ENCODE data around the gene PLXNA1.

GRCh38 chr3:126948980-126949535, 33.9 kb upstream of the PLXNA1 start:
- TF ChIP-seq, protein P1, sequence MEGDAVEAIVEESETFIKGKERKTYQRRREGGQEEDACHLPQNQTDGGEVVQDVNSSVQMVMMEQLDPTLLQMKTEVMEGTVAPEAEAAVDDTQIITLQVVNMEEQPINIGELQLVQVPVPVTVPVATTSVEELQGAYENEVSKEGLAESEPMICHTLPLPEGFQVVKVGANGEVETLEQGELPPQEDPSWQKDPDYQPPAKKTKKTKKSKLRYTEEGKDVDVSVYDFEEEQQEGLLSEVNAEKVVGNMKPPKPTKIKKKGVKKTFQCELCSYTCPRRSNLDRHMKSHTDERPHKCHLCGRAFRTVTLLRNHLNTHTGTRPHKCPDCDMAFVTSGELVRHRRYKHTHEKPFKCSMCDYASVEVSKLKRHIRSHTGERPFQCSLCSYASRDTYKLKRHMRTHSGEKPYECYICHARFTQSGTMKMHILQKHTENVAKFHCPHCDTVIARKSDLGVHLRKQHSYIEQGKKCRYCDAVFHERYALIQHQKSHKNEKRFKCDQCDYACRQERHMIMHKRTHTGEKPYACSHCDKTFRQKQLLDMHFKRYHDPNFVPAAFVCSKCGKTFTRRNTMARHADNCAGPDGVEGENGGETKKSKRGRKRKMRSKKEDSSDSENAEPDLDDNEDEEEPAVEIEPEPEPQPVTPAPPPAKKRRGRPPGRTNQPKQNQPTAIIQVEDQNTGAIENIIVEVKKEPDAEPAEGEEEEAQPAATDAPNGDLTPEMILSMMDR (IDR thresholded peaks at IDR 0.05; ENCODE audit: low read depth, low read length) = no peak
- TF ChIP-seq MYC (IDR thresholded peaks at IDR 0.05; ENCODE audit: low read depth, low read length) (no peak), POLR2A (IDR thresholded peaks at IDR 0.05; ENCODE audit: extremely low read depth, insufficient read length) (no peak), MAX (IDR thresholded peaks at IDR 0.05; ENCODE audit: low read depth, low read length) (no peak)
